T1000 (cell line): Measurements from ENCODE around the gene NAA16.
"Not testable (repeated sequence)": the region's sequence is repeated elsewhere in the genome, so short reads cannot be mapped to it uniquely, and the experiment has no call there.

Experiments used
- DNase-seq: peaks from one replicate; lab custom pipeline; 2025; ENCODE audit warnings: mixed read lengths; lab: John Stamatoyannopoulos, UW

The NAA16 gene

DNA sequence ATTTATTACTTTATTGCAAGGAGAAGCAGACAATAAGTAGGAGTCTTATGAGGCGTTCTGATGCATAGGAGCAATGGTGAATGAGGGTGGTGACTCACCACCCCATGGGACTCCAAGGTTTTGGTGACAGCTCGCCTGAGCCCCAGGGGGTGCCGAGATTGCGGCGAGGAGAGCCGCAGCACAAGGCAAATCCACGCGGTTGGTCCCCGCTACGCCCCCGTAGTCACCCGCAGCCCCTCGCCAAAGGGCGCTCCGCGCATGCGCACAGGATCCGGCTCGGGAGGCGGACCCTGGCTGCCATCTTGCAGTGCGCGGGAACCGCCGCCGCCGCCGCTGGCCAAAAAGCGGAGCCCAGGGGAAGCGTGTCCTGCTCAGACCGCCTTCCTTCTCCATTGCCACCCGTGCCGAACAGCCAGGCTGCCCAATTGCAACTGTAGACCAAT, at the start of gene NAA16:
Gene NAA16 (plus strand): TSS at position 305 of the 443 bp plus-strand sequence. CDS start 262 bp downstream, outside the sequence.
- peak; percentile 87 for DNase-seq

DNA sequence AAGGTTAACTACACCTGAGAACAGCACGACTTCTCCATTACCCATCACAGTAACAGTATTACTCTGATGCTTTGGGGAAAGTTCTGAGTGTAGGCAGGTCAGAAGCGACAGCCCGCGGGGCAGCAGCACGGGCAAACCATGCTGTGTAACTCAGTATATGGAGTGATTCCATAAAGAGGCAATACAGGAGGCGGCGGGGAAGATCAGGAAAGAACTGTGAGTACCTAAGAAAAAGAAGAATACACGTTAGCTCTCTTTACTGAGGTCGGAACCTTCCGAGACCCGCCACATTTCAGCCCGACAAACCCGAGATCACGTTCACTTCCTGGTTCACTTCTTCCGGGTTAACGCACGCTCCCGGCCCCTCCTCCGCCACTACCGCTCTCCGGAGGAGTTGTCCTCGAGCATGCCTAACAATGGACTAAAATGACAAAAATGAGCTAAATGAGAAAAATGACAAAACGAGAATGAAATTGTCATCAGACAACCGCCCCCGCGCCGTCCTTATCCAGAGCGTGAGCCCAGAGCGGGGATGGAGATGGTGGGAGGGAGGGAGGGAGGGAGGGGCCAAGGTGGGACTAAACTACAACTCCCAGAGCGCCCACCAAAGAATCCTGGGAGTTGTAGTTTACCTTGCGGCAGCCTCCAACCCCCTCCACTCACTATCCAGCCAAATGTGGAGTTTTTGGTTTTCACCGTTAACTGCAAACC, 47.7 kb upstream of the NAA16 start, which contains the start of gene MTRF1:
Gene MTRF1 (minus strand): TSS at position 316 of the 711 bp plus-strand sequence. CDS start 2,669 bp downstream, outside the sequence.
- DNase-seq: peak; percentile 30

DNA sequence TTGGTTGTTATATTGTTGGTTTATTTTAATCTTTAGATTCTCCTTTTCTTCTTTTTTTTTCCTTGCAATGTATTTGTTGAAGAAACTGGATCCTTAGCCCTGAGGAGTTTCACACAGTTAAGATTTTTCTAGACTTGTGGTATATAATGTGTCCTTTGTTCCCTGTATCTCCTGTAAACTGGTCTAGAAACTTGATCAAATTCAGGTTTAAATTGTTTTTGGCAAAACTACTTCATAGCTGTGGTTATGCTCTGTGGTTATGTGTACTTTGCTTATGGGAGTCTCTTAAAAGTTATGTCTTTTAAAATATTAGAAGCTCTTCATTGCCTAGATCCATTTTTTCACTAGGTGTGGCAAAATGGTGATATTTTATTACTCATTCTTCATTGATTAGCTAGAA, 44.0 kb upstream of the NAA16 start:
- DNase-seq: no peak

DNA sequence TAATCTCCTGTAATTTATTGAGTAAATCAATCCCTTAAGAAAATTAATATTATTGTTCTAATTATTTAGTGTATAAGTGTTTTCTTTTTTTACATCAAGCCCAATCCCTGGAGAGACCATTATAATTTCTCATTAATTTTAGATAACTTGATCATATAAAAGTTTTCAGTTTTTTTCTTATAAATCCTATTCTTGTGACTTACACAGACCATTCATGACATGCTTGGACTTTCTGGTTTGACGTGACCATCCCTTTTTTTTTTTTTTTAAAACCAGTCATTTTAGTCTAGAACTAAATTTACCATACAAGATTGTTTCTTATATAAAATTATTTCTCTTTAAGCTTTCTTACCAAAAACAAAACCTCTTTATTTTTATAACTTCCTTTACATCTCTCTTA, 42.3 kb upstream of the NAA16 start:
- no peak for DNase-seq

DNA sequence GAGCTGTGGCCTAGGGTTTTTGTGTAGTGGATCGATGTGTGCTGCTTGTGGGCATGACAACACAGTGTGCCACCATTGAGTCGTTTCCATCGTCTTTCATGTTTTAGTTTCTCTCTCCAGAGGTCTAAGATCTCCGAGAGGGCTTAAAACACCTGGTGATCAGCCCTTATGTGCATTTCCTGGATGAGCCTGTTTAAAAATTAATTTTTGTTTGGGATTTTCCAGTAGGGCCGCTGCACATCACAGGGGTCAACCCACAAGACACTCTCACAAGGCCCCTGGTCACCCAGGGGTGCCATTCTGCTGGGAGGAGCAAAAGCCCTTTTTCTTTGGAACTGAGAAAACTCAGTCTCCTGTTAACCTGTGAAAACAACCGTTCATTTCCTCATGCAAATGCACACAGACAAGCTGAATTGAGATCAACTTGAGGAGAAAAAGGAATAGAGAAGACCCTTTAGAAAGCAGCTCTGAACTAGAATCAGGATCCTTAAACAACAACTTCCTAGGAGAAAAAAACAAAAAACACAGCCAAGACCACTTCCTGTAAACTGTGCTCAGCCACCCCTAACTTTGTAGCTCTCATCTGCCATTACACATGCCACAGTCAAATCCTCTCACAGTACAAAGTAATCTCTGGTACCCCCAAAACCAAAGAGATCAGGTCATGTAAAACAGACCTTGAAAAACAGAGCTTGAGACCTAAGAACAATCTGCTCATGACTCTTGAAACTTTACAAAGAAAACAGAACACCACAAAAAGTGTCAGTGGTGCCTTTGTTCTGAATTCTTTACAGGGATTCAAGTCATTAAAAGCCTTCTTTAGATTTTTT, 39.4 kb upstream of the NAA16 start:
- DNase-seq: no peak

DNA sequence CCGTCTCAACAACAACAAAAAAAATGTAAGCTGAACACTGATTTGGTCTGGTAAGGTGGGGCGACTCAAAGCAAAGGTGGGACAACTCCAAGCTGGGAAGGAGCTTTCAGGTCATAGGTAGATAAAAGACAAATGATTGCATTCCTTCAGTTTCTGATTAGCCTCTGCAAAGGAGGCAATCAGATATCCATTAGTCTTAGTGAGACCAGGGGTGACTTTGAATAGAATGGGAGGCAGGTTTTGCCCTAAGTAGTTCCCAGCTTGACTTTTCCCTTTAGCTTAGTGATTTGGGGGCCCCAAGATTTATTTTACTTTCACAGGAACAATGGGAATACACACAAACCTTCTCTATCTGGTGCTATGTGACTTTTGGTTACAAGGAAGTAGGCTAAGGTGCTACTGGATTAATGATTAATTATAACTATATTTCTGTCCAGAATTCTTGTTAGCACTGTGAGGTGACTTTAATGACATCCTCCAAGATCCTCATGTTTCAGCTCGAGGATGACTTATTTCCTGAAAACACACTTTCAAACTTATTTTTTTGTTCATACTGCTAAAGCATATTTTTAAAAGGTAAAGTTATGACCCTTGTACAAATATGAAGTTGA, 37.1 kb upstream of the NAA16 start:
- DNase-seq: no peak

DNA sequence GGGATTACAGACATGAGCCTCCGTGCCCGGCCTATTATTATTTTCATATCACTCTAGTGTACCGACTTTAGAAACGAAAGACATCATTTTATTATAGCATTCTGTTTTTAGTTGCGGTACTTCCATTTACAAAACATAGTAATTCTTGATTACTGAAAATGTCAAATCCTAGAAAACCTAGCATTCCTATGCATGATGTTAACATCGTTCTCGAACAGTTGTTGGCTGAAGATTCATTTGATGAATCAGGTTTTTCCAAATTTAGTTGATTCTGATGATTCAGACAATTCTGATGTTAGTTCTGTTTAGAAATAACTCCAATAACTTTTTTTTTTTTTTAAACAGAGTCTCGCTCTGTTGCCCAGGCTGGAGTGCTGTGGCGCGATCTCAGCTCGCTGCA, 36.2 kb upstream of the NAA16 start:
- no peak for DNase-seq

DNA sequence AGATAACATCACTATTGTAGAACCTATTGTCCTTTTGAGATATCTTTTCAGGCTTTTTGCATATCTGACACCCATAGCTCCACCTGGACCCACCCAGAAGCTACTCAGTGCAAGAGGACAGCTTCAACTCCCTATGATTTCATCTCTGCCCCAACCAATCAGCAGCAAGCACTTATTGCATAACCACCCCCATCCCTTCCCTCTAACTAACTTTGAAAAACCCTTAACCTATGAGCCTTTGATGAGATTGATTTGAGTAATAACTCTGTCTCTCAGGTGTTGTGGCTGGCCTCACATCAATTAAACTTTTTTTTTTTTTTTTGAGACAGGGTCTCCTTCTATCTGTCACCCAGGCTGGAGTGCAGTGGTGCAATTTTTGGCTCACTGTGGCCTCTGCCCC, 34.2 kb upstream of the NAA16 start:
- DNase-seq: no peak

DNA sequence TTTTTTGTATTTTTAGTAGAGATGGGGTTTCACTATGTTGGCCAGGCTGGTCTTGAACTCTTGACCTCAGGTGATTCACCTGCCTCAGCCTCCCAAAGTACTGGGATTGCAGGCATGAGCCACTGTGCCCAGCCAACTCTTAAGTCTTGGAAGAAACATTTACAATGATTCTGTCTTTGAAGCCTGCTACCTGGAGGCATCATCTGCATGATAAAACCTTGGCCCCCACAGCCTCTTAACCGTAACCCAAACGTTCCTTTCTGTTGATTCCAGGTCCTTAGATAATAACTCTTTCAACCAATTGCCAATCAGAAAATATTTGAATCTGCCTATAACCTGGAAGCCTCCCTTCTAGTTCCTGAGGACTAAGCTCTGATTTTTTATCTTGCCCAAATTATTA, 31.9 kb upstream of the NAA16 start:
- DNase-seq: not testable (repeated sequence)

DNA sequence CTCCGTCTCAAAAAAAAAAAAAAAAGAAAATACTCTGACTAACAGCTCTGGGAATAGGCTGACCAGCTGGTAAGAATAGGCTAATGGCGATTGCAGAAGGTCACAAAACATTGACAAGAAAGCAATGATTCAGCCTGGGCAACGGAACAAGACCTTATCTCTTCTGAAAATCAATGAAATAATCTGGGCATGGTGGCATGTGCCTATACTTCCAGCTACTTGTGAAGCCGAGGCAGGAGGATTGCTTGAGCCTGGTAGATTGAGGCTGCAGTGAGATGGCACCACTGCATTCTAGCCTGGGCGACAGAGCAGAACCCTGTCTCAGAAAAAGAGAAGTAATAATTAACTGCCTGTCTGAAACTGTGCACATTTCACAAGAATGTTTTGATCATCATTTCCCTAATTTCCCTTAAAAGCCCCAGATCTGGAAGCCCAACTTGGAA, 28.9 kb upstream of the NAA16 start:
- DNase-seq: no peak

DNA sequence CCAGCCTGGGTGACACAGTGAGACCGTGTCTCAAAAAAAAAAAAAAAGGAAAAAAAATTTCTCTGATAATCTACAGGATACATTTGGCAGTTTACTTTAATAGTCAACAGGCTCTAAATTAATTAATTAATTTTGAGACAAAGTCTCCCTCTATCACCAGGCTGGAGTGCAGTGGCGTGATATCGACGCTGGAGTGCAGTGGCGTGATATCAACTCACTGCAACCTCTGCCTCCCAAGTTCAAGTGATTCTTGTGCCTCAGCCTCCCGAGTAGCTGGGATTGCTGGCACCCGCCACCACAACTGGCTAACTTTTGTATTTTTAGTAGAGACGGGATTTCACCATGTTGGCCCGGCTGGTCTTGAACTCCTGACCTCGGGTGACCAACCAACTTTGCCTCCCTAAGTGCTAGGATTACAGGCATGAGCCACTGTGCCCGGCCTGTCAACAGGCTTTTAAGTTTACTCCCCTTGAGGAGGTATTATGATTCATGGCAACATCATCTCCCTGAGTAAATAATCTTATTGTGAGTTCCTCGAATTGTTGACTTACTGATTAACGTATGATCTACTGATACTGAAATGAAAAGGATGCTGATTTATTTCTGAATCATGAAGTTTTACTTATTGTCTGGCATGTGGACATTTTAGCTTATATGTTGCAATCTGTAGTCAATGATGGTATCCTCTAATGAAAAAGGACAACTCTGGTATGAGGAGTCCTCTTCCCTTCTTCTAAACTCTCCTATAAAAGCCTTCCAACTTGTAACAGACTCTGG, 26.4 kb upstream of the NAA16 start:
- peak; percentile 28 for DNase-seq

DNA sequence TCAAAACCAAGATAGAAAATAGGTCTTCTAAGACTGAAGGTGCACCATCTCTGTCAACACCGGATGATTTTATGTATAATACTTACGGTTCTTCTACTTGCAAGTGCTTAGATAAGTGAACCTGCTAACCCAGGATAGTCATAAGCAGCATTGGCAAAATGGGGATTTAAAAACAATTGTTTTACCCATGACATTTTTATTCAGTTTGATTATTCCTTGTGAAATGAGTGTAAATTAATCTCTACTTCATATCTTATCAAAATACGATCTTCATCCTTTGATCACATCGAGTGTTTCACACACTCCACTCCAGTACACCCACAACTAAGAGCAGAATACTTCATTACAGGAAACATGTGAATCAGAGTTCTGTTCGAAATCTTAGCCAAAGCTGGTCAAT, 24.7 kb upstream of the NAA16 start:
- DNase-seq: no peak

DNA sequence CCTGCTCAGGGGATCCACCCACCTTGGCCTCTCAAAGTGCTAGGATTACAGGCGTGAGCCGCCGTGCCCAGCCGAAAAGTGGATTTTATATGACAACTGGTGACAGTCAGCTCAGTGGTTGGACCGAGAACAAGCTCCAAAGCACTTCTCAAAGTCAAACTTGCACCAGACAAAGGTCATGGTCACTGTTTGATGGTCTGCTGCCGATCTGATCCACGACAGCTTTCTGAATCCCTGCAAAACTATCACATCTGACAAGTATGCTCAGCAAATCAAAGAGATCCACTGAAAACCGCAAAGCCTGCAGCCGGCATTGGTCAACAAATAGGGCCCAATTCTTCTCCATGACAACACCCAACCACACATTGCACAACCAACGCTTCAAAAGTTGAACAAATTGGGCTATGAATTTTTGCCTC, 21.6 kb upstream of the NAA16 start:
- DNase-seq: no peak

DNA sequence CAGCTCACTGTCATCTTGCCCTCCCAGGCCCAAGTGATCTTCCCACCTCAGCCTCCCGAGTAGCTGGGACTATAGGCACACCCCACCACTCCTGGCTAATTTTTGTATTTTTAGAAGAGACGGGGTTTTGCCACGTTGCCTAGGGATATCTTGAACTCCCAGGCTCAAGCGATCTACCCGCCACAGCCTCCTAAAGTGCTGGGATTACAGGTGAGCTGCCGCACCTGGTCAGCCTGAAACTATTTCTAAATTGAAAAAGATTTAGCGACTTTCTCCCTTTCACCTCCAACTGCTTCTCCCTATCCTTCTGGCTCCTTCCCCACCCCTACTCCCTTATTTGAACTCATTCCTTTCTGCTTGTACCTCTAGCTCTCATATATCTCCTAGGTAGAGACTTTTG, 19.8 kb upstream of the NAA16 start:
- DNase-seq: no peak

DNA sequence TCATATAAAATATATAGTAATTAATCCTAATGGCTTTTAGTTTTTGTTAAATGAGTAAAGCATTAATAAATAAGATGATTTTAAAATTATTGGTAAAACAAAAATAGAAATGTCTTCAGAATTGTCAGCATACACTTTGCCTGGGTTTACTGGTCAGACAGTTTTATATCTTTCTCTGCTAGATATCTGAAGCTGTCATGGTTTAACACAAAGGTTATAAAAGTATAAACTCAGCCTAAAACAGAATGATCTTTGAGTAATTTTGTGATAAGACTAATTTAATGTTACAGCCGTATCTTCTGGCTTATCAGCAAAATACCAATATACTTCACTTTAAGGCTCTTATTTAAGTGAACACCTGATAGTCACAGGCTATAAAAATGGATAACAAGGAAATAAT, 17.8 kb upstream of the NAA16 start:
- DNase-seq: no peak

DNA sequence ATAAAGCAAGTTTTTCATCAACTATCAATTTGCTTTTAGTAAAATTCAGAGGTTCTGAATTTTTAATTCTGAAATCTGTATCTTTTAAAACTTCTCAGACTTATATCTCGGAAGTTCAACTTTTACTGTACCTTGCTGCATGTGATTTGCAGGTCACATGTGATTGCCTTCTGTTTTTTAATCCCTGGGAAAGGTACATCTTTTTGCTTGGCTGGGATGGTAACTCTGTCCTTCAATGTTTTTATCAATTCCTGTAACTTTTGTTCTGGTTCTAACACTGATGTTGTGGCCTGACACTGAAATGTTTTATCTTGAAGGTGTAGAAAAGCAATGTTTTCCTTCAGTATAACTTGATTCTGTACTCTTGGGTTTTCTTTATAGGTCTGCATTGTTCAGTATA, 16.2 kb upstream of the NAA16 start:
- no peak for DNase-seq

DNA sequence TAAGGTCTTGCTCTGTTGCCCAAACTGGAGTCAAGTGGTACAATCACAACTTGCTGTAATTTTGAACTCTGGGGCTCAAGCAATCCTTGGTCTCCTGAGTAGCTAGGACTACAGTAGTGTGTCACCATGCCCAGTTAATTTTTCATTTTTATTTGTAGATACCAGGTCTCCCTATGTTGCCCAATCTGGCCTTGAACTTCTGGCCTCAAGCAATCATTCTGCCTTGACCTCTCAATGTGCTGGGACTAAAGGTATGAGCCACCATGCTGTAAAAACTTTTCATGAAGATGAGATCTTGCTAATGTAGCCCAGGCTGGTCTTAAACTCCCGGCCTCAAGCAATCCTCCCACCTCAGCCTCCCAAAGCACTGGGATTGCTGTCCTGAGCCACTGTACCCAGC, 15.1 kb upstream of the NAA16 start:
- DNase-seq: no peak

DNA sequence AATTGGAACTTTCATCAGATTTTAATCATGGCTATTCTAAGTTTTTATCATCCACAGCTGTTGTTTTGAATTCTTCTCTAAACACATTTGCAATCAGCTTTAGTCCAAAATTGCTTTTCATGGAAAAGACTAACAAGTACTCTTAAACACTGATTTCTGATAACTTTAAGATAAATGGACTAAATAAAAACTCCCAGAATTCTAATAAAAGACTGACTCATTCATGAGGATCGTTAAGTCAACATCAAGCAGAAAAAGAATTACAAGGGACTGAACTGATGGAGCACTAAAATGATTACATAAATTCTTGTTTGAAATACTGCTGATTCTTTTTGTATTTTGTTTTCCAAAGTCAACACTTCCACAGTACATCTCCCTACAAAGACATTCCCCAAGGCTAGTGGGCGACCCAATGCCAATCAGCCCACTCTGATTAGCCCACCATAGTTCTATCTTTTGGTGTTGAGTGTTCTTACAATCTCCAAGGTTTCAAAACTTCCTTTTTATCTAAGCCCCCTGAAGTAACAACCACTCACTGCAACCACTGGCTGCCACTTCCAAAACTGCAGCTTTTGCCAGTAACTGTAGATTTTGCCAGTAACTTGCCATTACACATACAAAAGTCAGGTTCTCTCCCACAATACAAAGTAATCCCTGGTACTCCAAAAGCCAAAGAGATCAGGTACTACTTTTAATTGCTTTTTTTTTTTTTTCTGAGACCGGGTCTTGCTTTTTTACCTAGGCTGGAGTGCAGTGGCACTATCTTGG, 14.0 kb upstream of the NAA16 start:
- DNase-seq: no peak

DNA sequence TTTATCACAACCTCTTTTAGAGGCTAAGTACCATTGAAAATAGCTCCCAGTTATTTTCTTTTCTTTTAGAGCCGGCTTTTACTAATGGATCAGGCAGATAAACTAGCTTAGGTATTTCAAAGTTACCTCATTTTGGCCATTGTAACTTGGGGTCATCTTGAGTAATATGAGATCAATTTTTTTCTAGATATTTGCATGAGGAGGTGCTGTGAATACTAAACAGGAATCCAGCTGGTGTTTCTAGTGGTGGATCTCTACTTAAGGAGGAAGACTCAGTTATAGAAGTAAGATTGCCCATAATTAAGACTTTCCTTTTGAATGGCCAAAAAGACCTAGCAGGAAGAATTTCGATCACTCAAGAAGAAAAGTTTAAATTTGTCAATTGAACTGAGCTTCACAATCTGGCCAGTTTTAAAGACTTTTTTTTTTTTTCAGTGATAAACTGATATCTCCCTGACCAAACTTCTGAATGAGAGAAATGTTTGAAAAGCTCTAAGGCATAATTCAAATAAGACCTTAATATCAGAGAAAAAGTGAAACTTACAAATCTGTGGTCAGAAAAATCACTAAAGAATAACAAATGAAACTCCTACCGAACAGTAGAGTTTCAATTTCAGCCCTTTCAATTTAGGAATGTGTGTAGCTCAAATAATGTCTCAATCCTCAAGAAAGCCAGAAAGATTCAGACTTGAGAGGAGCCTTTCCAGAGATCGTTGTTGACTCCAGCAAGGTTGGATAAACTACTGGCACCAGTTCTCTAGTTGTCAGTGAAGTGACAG, 11.6 kb upstream of the NAA16 start:
- no peak for DNase-seq

DNA sequence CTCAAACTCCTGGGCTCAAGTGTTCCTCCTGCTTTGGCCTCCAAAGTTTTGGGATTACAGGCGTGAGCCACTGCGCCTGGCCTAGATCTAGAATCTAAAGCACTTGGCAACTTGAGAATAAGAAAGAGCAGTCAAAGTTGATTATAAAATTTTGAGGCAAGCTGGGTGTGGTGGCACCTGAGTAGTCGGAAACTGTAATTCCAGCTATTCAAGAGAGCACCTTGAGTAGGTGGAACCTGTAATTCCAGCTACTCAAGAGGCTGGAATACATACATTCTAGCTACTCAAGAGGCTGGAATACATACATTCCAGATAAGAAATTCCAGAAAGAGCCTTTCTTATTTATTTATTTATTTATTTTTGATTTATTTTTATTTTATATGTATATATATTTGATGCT, 8.3 kb upstream of the NAA16 start:
- no peak for DNase-seq
